Ascending aorta (tissue), 2 donors: ENCODE data around the gene WDR87. TPM values are rescaled to one million over a fixed set of nuclear protein-coding genes. Genes with fewer than 3 reads are reported as not detected.
A peak's percentile ranks its signal among the peaks of the same experiment; 100 is the strongest.

Experiments used
- DNase-seq, 2 donors: peaks; one replicate each; pipeline ENCODE4 v3.0.0-alpha.2; 2019; ENCODE audit warnings: low spot score in 2 of 2
- H3K27ac ChIP-seq, 2 donors: fragments of 200-600 bp; sonication (generic); one replicate each; pipeline ENCODE4 v1.5.1; 2016 to 2017; ENCODE audit warnings: mild to moderate bottlenecking in 1 of 2
- H3K27me3 ChIP-seq: fragments of 200-600 bp; sonication (generic); one replicate; pipeline ENCODE4 v1.5.1; 2017
- H3K36me3 ChIP-seq, 2 donors: fragments of 200-600 bp; sonication (generic); one replicate each; pipeline ENCODE4 v1.5.1; 2016
- H3K4me1 ChIP-seq, 2 donors: fragments of 200-600 bp; sonication (generic); one replicate each; pipeline ENCODE4 v1.5.1; 2016 to 2017; ENCODE audit warnings: mild to moderate bottlenecking in 1 of 2
- H3K4me3 ChIP-seq, 2 donors: fragments of 200-600 bp; sonication (generic); one replicate each; pipeline ENCODE4 v1.5.1; 2016 to 2017; ENCODE audit warnings: mild to moderate bottlenecking in 1 of 2
- H3K9me3 ChIP-seq, 2 donors: fragments of 200-600 bp; sonication (generic); one replicate each; pipeline ENCODE4 v1.5.1; 2016
- intact Hi-C: fragments of 100-400 bp; cut with DNase I; formaldehyde crosslinking; loops from one replicate; pipeline ENCODE4 v1.15.1; 2023
- total RNA-seq: library from RNA; depleted of rRNA; stranded (reverse); fragments of >200 nt; gene quantifications from one replicate; pipeline ENCODE4 v1.1.0, GENCODE V29; 2016
- TF ChIP-seq, protein P1 (sequence below), 3 experiments: fragments of 200-600 bp in 2 of 3; fragments of 450-650 bp in 1 of 3; sonication (generic) in 2 of 3; IDR thresholded peaks; one replicate each; pipeline ENCODE4 v1.5.1; 2016 to 2019; ENCODE audit warnings: antibody characterized with exemption in 3 of 3, mild to moderate bottlenecking in 1 of 3, moderate library complexity in 1 of 3

WDR87 gene
- total RNA-seq, 1 donor from 2014 or later = not detected

DNA sequence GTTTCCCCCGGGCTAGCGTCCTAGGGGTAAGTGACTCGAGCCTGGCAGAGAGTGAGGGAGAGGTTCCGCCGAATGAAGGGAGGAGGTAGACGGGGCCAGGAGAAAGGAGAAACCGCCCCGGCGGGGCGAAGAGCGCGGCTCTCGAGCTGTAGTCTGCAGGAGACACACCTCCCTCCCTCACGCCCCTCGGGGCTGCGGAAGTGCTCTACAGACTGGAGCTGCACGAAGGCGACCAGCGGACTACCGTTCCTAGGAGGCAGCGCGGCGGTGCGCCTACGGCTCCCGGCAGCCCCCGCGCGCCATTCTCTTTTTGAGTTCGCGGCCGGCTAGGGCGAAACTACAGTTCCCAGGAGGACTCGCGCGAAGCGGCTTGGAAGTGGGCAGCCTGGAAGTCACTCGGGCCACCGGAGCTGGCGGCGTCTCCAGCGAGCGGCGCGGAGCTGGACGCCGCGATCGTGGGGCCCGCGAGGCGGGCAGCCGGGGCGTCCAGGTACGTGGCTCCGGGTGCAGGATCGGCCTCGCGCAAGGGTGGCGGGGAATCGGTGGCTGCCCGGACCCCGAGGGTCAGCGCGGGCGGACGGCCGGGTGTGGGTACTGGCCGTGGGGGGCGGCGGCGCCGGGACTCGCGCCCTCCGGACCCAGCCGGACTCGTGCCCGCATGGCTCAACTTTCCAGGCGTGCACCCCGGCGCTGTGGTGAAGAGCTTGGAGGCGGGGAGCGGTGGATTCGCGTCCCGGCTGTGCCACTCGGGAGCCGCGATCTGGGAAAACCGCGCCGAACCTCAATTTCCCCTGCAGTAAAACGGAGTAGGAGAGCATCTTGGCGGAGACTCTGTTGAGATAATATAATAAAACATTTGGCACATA lies 708 bp upstream of the WDR87 start, which contains the start of gene SIPA1L3:
Gene SIPA1L3 (plus strand): TSS at position 340 of the 866 bp plus-strand sequence. CDS start 174,358 bp downstream, outside the sequence.
- intact Hi-C loops = loop anchor here (1.0 to 10.0 kb wide), 2 partner anchors 97 to 478 kb away; partner anchors contain the start of genes GGN and SPRED3
- no peaks in the 10 kb centered on the region for H3K9me3 ChIP-seq
- peak; percentile 84 to 97 for DNase-seq
- no peaks in the 10 kb centered on the region for H3K27me3 ChIP-seq
- H3K27ac ChIP-seq = peak within 1 kb of the TSS in 1 of 2 donors; percentile 58
- peaks cover 0 to 4% of the 10 kb centered on the region in 2 donors for H3K4me1 ChIP-seq
- TF ChIP-seq, protein P1, sequence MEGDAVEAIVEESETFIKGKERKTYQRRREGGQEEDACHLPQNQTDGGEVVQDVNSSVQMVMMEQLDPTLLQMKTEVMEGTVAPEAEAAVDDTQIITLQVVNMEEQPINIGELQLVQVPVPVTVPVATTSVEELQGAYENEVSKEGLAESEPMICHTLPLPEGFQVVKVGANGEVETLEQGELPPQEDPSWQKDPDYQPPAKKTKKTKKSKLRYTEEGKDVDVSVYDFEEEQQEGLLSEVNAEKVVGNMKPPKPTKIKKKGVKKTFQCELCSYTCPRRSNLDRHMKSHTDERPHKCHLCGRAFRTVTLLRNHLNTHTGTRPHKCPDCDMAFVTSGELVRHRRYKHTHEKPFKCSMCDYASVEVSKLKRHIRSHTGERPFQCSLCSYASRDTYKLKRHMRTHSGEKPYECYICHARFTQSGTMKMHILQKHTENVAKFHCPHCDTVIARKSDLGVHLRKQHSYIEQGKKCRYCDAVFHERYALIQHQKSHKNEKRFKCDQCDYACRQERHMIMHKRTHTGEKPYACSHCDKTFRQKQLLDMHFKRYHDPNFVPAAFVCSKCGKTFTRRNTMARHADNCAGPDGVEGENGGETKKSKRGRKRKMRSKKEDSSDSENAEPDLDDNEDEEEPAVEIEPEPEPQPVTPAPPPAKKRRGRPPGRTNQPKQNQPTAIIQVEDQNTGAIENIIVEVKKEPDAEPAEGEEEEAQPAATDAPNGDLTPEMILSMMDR (IDR thresholded peaks at IDR 0.05) = no peak
- H3K36me3 ChIP-seq = no peaks in the 10 kb centered on the region
- peak within 1 kb of the TSS; percentile 68 to 99 for H3K4me3 ChIP-seq

DNA sequence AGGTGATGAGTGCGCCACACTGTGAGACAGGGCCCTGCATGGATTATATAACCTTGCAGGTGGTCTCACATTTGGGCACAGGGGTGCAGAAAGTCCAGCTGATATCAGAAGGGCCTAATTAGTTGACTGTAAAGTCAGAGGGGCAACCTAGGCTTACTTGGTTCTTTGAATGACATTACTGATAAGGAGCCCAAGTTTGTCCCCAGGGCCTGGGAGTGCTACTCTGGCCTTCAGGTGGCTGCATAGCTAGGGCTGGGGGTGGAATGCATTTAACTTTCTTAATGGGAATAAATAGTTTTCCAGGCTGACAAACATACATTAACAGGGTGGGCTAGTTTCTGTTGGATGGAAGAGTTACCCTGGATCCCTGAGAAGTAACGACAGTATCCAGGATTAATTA lies 3.3 kb downstream of the WDR87 start:
- intact Hi-C loops = loop anchor here (5.0 to 10.0 kb wide), 2 partner anchors 324 to 482 kb away; partner anchors contain the start of genes GGN and SPRED3
- TF ChIP-seq, protein P1 (IDR thresholded peaks at IDR 0.05) = no peak
- H3K36me3 ChIP-seq = no peaks in the 10 kb centered on the region
- peaks cover 0 to 4% of the 10 kb centered on the region in 2 donors for H3K4me1 ChIP-seq
- H3K27ac ChIP-seq = no peak overlapping the region
- H3K4me3 ChIP-seq = no peak overlapping the region
- DNase-seq = no peak
- no peaks in the 10 kb centered on the region for H3K9me3 ChIP-seq
- H3K27me3 ChIP-seq = no peaks in the 10 kb centered on the region

DNA sequence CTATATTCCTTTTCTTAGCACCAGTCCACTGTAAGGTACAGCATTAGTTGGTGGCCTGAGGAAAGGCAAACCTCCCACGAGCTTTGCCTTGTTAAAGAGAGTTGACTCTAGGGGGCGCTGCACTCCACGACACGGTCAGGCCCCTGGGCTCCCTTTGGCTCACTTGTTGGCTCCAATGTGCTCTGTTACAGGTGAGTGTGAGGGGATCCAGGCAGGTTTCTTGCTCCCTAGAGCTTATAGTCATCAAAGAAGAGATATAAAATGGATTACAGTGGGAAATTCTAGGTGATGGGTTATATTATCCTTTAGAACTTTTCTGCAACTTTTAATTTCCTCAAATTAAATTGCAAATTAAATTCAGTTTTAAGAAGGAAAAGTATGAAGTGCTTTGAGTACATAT lies 3.7 kb downstream of the WDR87 start:
- H3K4me3 ChIP-seq = no peak overlapping the region
- no peaks in the 10 kb centered on the region for H3K36me3 ChIP-seq
- TF ChIP-seq, protein P1 (IDR thresholded peaks at IDR 0.05) = peak; percentile 50 to 66 (median 54)
- intact Hi-C loops = loop anchor here (5.0 to 10.0 kb wide), 2 partner anchors 325 to 482 kb away; partner anchors contain the start of genes GGN and SPRED3
- H3K4me1 ChIP-seq = no peaks in the 10 kb centered on the region
- no peaks in the 10 kb centered on the region for H3K27me3 ChIP-seq
- peak in 1 of 2 donors; percentile 80 for DNase-seq
- no peaks in the 10 kb centered on the region for H3K9me3 ChIP-seq
- no peak overlapping the region for H3K27ac ChIP-seq

DNA sequence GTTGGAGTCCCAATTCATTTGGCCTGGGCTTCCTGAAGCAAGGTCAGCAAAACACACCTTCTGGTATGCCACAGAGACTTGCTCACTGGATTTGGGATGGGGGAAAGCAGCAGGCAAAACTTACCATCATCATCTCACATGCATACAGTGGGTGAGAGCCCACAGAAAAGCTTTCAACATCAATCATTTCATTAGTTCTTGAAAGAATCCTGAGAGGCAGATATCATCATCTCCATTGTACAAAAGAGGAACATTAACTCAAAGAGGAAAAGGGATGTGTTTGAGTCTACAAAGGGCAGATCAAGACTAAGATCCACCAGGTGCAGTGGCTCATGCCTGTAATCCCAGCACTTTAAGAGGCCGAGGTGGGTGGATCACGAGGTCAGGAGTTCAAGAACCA lies 6.4 kb downstream of the WDR87 start:
- intact Hi-C loops = loop anchor here (5.0 to 10.0 kb wide), 2 partner anchors 327 to 485 kb away; partner anchors contain the start of genes GGN and SPRED3
- TF ChIP-seq, protein P1 (IDR thresholded peaks at IDR 0.05) = no peak
- no peaks in the 10 kb centered on the region for H3K4me1 ChIP-seq
- no peak overlapping the region for H3K4me3 ChIP-seq
- H3K27ac ChIP-seq = no peak overlapping the region
- DNase-seq = no peak
- no peaks in the 10 kb centered on the region for H3K36me3 ChIP-seq
- no peaks in the 10 kb centered on the region for H3K27me3 ChIP-seq
- H3K9me3 ChIP-seq = no peaks in the 10 kb centered on the region

DNA sequence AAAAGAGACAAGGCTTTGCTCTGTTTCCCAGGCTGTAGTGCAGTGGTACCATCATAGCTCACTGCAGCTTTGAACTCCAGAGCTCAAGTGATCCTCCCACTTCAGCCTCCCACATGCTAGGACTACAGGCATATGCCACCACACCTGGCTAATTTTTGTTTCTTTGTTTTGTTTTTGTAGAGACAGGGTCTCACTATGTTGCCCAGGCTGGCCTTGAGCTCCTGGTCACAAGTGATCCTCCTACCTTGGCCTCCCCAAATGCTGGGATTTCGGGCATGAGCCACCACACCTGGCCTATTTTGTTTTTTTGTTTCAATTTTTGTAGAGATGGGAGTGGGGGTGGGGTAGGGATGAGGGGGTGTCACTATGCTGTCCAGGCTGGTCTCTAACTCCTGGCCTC lies 6.9 kb downstream of the WDR87 start:
- Histone ChIP-seq H3K27ac (no peak overlapping the region), H3K9me3 (no peaks in the 10 kb centered on the region), H3K4me1 (no peaks in the 10 kb centered on the region), H3K36me3 (no peaks in the 10 kb centered on the region), H3K4me3 (no peak overlapping the region), H3K27me3 (no peaks in the 10 kb centered on the region)
- no peak for DNase-seq
- TF ChIP-seq, protein P1 (IDR thresholded peaks at IDR 0.05) = no peak
- intact Hi-C loops = no loop called here
